Measurements from ENCODE around the gene MB21D2. TPM values are rescaled to one million over a fixed set of nuclear protein-coding genes. Genes with fewer than 3 reads are reported as not detected.

Gene MB21D2
- total RNA-seq, 1 experiment from 2014 or later = 26.0 TPM

DNA sequence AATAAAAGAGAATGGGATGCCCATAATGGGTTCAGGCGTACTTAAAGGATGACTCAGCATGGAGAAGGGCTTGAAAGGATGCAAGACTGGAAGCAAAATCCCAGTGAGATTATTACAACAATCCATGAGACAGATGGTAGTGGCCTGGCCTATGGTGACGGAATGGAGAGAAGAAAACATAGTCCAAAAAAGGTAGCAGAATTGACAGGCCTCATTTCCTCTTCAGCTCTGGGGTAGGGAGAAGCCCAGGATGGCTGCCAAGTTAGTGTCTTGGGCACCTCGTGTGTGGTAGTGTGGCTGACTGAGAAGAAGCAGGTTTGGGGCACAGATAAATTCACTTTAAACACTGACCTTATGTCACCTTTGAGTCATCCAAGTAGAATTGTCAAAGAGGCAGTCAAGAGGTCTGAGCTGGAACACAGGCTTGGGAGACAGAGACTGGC lies 18.1 kb downstream of the MB21D2 start:
- no TSS peak for BruUV-seq (replicated peaks)
- no peaks in the 10 kb centered on the region for H3K27me3 ChIP-seq (ENCODE audit: low read length)
- DNase-seq (peak; percentile 82), ATAC-seq (peak; percentile 23; the same call in 1 of the 2 replicates)
- peaks cover 78% of the 10 kb centered on the region for H3K4me1 ChIP-seq (ENCODE audit: insufficient read depth, low read length)
- ChIA-PET CTCF (interaction anchor here (0.7 kb wide), 1 partner anchor 17 kb away, joined by 3 read pairs; no protein-coding TSS in a partner anchor), POLR2A (ENCODE audit: unreplicated experiment) (no interaction called here)
- no peak overlapping the region for H3K4me2 ChIP-seq (ENCODE audit: low read length)
- peak overlapping the region; percentile 95 for H3K27ac ChIP-seq (ENCODE audit: low read length)
- intact Hi-C loops (cut with micrococcal nuclease) = no loop called here
- no peaks in the 10 kb centered on the region for H3K9me2 ChIP-seq (replicated peaks; ENCODE audit: low read length)
- no peaks in the 10 kb centered on the region for H3K9me3 ChIP-seq (ENCODE audit: low read length)
- H3K36me3 ChIP-seq (ENCODE audit: low read depth, low read length) = peaks cover 14% of the 10 kb centered on the region
- peaks cover 3% of the 10 kb centered on the region for H3F3A ChIP-seq (ENCODE audit: low read length, unreplicated experiment)
- no peak overlapping the region for H3K4me3 ChIP-seq (ENCODE audit: low read length)
- no peak for TF ChIP-seq EZH2phosphoT487 (IDR thresholded peaks at IDR 0.05; ENCODE audit: borderline replicate concordance, low read length)
- TF ChIP-seq EZH2 (IDR thresholded peaks at IDR 0.05; ENCODE audit: low read length, unreplicated experiment) = no peak
- TF ChIP-seq, protein P1, sequence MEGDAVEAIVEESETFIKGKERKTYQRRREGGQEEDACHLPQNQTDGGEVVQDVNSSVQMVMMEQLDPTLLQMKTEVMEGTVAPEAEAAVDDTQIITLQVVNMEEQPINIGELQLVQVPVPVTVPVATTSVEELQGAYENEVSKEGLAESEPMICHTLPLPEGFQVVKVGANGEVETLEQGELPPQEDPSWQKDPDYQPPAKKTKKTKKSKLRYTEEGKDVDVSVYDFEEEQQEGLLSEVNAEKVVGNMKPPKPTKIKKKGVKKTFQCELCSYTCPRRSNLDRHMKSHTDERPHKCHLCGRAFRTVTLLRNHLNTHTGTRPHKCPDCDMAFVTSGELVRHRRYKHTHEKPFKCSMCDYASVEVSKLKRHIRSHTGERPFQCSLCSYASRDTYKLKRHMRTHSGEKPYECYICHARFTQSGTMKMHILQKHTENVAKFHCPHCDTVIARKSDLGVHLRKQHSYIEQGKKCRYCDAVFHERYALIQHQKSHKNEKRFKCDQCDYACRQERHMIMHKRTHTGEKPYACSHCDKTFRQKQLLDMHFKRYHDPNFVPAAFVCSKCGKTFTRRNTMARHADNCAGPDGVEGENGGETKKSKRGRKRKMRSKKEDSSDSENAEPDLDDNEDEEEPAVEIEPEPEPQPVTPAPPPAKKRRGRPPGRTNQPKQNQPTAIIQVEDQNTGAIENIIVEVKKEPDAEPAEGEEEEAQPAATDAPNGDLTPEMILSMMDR (conservative IDR thresholded peaks at IDR 0.05; ENCODE audit: low read depth, low read length) = no peak
- H3K79me2 ChIP-seq (ENCODE audit: low read length) = peaks cover 94% of the 10 kb centered on the region
- H2AFZ ChIP-seq (ENCODE audit: low read length) = no peak overlapping the region
- H3K9ac ChIP-seq (ENCODE audit: low read length) = no peak overlapping the region; the same call in 1 of the 2 replicates
- H4K20me1 ChIP-seq (ENCODE audit: low read length) = no peaks in the 10 kb centered on the region

DNA sequence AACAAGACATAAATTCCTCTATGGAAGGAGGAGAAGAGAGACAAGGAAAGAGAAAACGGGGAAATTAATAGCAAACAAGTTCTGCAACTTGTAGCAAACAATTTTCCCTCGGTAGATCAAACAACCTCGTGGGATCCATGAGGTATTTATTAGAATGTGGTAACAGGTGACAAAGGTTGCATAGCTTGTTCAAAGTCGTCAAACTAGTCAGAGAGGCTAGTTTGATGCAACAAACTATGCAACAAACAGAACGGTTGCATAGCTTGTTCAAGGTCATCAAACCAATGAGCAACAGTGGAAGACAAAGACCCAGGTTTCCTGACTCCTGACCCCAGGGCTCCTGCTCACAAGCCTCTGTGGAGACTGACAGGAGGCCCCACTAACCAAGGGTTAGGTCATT lies 20.7 kb downstream of the MB21D2 start:
- Histone ChIP-seq H2AFZ (ENCODE audit: low read length) (no peak overlapping the region), H3K27ac (ENCODE audit: low read length) (peak overlapping the region; percentile 31), H3K4me2 (ENCODE audit: low read length) (peak overlapping the region; percentile 31), H3K4me1 (ENCODE audit: insufficient read depth, low read length) (peaks cover 72% of the 10 kb centered on the region), H3K79me2 (ENCODE audit: low read length) (peaks cover 94% of the 10 kb centered on the region), H3K9me3 (ENCODE audit: low read length) (no peaks in the 10 kb centered on the region), H3K9ac (ENCODE audit: low read length) (no peak overlapping the region), H3K36me3 (ENCODE audit: low read depth, low read length) (no peaks in the 10 kb centered on the region), H3K9me2 (replicated peaks; ENCODE audit: low read length) (no peaks in the 10 kb centered on the region), H3K4me3 (ENCODE audit: low read length) (no peak overlapping the region), H3K27me3 (ENCODE audit: low read length) (no peaks in the 10 kb centered on the region), H3F3A (ENCODE audit: low read length, unreplicated experiment) (peaks cover 3% of the 10 kb centered on the region), H4K20me1 (ENCODE audit: low read length) (no peaks in the 10 kb centered on the region)
- TF ChIP-seq EZH2 (IDR thresholded peaks at IDR 0.05; ENCODE audit: low read length, unreplicated experiment) = no peak
- TF ChIP-seq EZH2phosphoT487 (IDR thresholded peaks at IDR 0.05; ENCODE audit: borderline replicate concordance, low read length) = no peak
- ATAC-seq (no peak), DNase-seq (peak; percentile 88)
- BruUV-seq (replicated peaks) = no TSS peak
- ChIA-PET CTCF (no interaction called here), POLR2A (ENCODE audit: unreplicated experiment) (no interaction called here)
- intact Hi-C loops (cut with micrococcal nuclease) = no loop called here

DNA sequence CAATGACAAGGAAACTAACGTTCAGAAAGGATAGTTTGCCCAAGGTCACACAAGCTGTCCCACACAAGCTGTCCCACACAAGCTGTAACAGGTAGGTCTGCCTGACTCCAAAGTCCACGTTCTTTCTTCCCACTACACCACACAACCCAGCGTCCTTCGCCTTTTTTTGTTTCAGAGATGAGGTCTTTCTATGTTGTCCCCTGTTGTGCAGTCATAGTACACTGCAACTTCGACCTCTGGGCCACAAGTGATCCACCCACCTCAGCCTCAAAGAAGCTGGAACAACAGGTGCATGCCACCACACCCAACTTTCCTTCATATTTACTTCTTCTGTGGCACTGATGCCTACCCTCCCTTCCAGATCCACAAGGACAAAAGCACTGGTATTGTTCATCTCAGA lies 21.4 kb downstream of the MB21D2 start:
- H3K79me2 ChIP-seq (ENCODE audit: low read length) = peaks cover 99% of the 10 kb centered on the region
- peaks cover 3% of the 10 kb centered on the region for H3F3A ChIP-seq (ENCODE audit: low read length, unreplicated experiment)
- no peak overlapping the region for H3K27ac ChIP-seq (ENCODE audit: low read length)
- no peak overlapping the region for H3K4me2 ChIP-seq (ENCODE audit: low read length)
- no peaks in the 10 kb centered on the region for H3K36me3 ChIP-seq (ENCODE audit: low read depth, low read length)
- H3K27me3 ChIP-seq (ENCODE audit: low read length) = no peaks in the 10 kb centered on the region
- intact Hi-C loops (cut with micrococcal nuclease) = no loop called here
- peaks cover 73% of the 10 kb centered on the region for H3K4me1 ChIP-seq (ENCODE audit: insufficient read depth, low read length)
- H3K9me3 ChIP-seq (ENCODE audit: low read length) = no peaks in the 10 kb centered on the region
- BruUV-seq (replicated peaks) = no TSS peak
- H3K4me3 ChIP-seq (ENCODE audit: low read length) = no peak overlapping the region
- H3K9ac ChIP-seq (ENCODE audit: low read length) = no peak overlapping the region
- no peak for ATAC-seq
- TF ChIP-seq EZH2phosphoT487 (IDR thresholded peaks at IDR 0.05; ENCODE audit: borderline replicate concordance, low read length) (no peak), EZH2 (IDR thresholded peaks at IDR 0.05; ENCODE audit: low read length, unreplicated experiment) (no peak)
- TF ChIP-seq, protein P1 (conservative IDR thresholded peaks at IDR 0.05; ENCODE audit: low read depth, low read length) = no peak
- POLR2A ChIA-PET (ENCODE audit: unreplicated experiment) = no interaction called here
- H2AFZ ChIP-seq (ENCODE audit: low read length) = no peak overlapping the region
- DNase-seq = no peak
- no peaks in the 10 kb centered on the region for H3K9me2 ChIP-seq (replicated peaks; ENCODE audit: low read length)
- no peaks in the 10 kb centered on the region for H4K20me1 ChIP-seq (ENCODE audit: low read length)
- CTCF ChIA-PET = no interaction called here
